GM18867 (cell line): ENCODE data around the gene FANK1.

Experiments used
- ATAC-seq: cut with Tn5 transposase; IDR thresholded peaks from one replicate; pipeline ENCODE4 v1.9.1; 2021; ENCODE audit warnings: mild to moderate bottlenecking, moderate library complexity; ENCODE audit not compliant: unreplicated experiment

Gene FANK1

DNA sequence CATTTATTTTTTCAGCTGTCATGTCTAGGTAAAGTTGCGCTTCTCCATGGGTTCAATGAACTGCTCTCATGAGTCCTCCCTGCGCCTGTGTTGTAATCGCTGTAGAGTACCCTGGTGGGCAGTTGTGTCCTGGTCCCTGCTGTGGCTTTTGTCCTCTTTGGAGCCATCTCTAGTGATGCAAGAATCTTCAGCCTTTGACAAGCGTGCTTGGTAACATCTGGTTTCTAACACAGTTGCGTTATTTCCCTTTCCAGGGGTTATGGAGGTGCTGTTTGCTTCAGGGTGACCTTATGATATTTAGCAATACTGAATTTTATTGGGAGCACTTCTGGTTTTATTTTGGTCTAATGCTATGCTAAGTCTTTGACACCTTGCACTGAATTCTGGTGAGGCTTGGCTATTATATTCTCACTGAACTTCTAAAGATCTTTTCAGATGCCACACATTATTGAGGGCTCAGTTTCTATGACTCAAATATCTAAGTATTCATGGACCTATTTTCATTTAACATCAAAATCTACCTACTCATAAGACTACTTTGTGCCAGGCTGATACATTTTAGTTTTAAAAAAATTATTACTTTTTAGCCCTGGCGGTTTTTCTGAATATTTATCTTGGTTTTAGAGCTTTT lies 88.6 kb downstream of the FANK1 start:
- ATAC-seq = no peak

DNA sequence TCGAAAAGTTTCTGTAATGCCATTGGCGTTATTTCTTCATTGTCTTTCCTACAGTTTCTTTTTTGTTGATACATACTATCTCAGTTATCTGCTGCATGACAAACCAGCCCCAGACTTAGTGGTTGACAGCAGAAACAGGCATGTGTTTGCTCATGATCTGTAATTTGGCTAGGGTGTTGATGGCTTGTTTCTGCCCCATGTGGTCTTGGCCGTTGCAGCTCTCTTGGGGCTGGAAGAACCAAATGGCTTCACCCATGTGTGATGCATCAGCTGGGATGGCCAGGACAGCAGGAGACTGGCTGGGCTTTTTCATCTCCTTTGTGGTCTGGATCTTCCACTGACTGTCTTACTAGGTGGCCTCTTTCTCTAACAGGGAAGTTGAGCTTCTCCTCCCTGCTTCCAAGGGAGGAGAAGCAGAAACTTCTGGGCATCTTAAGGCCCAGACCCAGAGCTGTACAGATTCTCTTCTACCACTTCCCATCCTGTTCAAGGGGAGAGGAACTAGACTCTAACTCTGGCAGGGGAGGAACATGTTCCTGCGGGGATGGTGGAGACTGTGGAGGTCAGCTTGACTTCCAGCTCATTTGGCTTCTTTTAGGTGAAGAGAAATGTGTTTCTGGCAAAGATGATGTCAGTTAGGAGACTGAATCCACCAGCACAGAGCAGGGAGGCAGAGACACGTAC lies 89.3 kb downstream of the FANK1 start:
- ATAC-seq = no peak

DNA sequence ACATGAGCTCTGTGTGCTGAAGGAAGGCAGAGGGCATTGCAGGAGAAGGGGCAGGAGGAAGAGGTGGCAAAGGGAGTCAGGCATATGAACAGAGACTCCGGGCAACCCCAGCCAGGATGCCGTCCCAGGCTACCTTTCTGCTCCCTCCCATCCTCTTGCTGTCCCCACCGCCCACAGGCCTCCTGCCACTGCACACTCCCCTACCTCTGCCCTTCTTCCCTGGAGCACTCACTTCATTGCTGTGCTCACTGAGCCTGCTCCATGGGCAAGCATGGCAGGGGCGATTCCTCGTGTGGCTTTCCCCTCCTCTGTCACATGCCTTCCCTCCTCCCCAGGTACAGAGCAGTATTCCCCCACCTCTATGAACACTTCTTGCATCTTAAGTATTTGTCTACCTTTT lies 93.4 kb downstream of the FANK1 start:
- no peak for ATAC-seq

DNA sequence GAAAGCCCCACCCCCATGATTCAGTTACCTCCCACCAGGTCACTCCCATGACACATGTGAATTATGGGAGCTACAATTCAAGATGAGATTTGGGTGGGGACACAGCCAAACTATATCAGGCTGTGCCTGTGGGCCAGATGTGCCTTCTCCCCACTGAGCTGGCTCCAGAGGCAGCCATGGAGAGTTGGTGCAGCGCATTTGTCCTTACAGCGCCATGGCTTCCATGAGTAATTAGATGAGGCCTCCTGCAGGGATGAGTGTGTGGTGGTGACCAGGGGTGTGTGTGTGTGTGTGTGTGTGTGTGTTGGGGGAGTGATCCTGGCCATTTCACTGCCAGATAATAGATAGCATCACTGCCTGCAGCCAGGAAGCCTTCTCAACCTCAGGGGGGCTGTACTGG lies 94.6 kb downstream of the FANK1 start:
- no peak for ATAC-seq

DNA sequence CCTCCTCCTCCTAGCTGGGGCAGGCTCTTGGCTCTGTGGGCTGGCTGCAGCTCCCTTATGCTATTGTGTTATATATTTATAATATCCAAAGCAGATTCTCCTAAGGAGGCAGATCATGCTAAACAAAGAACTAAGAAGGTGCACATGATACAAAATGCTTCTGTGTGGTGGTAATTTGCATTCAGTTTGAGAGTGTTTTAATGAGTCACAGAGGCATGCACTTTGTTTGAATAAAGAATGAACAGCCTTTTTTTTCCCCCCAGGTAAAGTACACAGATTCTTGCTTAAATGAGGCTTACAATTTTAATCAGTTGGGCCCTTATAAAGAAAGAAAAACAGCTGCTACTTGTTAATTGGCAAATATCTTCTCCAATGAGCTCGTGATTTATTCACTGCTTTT lies 95.0 kb downstream of the FANK1 start:
- no peak for ATAC-seq

DNA sequence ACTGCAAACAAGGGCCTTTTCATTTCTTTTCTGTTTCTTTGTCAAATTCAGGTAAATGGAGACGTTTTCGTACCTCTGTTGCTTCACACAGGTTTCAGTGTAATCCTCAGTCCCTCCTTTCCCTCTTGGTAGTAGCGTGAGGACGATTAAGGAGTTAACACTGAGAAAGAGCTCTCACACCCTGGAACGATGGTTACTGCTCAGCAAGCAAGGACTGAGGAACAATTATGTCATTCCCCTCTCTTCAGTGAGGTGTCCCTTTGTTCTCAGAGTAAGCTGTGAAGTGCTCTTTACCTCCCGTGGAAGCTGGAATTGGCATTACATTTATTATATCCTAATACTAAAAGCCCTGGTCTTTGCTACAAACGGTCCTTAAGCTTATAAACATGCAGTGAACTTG lies 95.9 kb downstream of the FANK1 start:
- no peak for ATAC-seq

DNA sequence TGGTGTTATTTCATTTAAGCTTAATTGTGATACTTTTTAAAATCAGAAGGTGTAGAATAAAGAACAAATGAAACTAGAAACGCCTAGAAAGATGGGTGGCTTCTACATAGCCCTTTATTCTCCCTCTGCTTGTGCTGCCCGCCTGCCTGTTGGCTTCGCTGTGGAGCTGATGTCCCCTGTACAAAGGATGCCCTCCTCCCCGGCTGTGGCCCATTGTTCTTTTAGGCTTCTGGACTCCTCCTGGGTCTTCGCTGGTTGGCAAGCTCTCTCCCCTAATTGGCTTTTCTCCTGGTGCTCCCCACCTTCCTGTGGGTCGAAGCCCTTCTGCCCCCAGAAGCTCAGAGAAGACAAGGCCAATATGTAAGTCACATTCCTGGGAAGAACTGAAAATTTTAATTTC lies 98.2 kb downstream of the FANK1 start:
- no peak for ATAC-seq

DNA sequence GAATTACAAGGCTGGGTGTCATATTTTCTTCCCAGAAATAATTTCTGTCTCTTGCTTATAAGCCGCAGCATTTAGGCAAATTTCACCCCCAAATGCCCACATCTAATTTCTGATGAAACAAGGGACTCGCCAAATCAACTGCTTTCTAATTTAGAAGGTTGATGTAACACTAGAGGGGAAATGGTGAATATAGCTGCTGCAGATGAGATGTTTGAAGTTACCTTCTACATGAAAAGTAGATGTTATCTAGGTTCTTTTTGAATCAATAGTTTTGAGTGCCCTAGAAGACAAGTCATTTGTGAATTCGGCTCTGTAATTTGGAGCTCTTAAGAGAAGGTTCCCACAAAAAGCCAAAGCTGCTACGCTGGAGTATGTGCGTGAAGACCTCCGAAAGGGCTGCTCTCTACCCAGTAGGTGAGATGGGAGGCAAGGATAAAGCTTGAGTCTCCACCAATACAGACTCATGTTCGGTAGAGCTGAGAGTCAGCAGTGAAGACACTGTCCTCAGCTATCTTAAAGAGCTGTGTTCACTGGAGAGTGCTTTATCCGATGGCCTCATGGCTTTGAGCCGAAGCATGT lies 99.5 kb downstream of the FANK1 start:
- no peak for ATAC-seq

DNA sequence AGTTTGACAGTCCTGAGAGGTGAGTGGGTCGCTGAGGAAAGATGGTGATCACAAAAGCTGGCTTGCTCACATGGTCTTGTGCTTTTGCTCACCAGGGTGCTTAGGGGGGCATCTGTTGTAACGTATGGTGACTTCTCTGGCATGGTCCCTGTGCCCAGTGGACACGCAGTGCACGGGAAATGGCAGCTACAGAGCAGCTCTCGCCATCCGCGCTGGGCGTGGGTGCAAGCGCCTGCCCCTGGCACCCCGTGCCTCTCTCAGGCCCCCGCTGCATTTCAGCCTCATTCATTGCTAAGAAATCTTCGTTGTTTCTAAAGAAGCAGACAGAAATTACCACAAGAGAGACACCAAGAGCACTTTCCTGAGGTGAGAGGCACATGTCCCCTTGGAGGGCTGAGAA lies 101.2 kb downstream of the FANK1 start:
- ATAC-seq = no peak

DNA sequence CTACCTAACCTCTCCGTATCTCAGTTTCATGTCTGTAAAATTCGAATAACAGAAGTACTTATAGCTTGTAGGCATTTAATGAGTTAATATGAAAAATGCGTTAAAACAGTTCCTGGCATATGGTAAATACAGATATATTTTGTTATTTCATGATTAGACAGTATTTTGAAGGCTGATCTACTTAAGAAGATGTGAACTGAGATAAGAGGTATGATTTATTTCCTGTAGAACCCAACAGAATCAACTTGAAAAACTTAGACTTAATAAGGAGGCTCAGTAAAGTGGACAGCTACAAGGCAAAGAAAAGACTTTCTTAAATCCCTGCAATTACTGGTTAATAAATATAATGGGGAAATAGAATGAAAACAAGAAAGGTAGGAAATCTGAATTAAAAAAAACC lies 103.3 kb downstream of the FANK1 start:
- no peak for ATAC-seq

DNA sequence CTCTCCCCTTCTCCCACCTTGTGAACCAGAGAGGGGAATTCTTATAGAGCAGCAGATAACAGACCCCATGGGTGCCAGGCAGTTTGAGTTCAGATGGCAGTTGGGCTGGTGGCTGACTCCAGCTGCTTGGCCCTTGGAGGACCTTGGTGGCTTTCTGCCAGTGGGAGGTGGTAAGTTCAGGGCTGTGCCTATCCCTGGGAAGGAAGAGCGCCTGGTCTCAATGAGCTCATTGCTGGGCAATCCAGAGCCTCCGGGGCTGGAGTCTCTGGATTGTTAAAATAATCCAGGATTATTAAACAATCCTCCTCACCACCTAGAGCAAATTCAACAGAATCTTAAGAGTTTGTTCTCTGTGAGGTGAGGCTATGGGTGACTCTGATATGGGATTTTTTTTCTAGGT lies 105.2 kb downstream of the FANK1 start:
- no peak for ATAC-seq

DNA sequence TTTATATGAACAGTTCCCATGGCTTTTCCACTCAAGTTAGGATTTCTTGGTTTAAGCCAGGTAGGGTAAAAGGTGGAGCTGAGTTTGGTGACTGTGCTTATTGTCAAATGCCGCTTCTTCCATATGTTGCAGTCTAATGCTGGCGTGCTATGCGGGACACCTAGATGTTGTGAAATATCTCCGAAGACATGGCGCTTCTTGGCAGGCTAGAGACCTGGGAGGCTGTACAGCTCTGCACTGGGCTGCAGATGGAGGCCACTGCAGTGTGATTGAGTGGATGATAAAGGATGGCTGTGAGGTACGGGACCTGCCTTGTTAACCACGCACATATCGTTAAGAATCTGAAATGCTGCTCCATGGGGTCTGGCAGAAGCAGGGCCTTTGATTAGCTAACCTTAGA lies 108.4 kb downstream of the FANK1 start:
- no peak for ATAC-seq

DNA sequence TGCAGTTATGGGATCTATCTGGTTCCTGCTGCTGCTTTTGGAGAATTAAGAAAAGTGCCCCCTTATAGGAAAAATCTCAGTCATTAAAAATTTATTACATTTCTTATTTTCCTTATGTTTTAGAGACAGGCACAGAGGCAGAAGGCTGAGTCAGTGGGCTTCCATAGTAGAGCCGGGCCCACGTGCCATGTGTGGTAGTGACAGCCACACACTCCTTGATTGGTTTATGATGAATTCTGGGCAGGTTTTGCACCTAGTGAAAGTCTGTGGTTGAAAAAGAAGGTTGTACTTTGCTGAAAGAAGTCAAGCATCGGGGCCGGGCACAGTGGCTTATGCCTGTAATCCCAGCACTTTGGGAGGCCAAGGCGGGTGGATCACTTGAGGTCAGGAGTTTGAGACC lies 109.9 kb downstream of the FANK1 start:
- ATAC-seq = no peak

DNA sequence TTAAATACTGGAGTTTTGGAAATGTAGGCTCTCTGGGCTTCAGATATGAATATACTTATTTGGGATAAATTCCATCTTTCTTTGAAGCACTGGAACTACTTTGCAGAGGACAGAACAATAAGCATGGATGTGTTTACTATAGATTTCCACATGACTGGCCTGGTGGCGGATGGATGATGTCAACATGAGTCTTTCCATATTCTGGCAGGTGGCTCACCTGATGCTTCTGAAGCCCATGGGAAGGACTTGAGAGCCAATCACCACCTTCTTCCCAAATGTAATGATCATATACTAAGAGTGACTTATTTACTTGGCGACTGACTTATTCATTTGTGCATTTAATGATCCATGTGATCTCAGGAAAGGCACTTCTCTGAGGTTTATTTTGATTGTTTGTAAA lies 110.5 kb downstream of the FANK1 start:
- ATAC-seq = no peak

DNA sequence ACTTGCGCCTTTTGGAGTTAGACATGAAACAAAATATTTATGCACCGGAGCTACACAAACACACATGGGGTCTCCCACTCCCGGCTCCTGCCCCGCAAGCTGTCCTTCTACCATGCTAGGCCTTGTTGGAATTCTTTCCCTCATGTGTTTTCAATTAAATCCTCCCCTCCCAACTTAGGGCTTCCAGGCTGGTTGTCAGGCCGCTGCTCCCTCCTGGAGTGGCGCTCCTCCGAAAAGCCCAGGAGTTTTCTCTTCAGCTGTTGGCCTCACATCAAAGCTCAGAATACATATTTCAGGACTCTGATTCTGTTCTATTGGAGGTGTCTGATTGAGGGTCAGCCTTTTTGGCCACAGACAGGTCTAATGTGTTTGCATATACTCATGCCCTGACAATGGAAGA lies 113.3 kb downstream of the FANK1 start:
- no peak for ATAC-seq

DNA sequence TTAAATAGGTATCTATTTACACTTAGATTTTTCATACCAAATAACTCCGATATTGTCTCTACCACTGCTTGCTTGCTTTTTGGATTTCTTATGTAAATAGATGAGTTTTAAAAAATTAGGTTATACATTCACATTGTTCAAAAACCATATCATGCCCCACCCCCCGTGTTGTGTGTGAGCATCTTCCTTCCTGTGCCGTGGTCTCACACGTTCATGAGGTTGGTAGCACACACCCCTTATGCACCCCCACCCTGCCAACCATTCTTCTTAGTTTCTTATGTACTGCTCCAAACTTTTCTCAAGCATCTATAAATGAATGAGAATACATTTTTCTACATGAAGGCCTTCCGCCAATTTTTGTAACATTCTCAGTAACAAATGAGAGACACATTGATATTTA lies 115.6 kb downstream of the FANK1 start:
- no peak for ATAC-seq

DNA sequence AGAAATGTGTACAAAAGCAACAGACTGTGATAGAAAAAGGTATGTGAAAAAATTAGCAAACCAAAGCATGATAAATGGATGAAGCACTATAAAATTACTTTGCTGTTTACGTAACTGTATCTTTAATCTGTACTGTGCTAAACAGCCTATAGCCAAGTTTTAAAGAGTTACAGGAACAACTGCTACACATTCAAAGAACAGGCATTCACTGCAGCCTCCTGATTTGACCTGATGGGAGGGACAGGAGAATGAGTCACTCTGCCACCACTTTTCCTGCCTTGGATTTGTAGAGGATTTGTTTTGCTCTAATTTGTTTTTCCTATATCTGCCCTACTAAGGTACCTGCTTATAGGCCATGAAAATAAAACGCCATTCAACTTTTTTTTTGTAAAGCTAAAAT lies 116.1 kb downstream of the FANK1 start:
- ATAC-seq = no peak

DNA sequence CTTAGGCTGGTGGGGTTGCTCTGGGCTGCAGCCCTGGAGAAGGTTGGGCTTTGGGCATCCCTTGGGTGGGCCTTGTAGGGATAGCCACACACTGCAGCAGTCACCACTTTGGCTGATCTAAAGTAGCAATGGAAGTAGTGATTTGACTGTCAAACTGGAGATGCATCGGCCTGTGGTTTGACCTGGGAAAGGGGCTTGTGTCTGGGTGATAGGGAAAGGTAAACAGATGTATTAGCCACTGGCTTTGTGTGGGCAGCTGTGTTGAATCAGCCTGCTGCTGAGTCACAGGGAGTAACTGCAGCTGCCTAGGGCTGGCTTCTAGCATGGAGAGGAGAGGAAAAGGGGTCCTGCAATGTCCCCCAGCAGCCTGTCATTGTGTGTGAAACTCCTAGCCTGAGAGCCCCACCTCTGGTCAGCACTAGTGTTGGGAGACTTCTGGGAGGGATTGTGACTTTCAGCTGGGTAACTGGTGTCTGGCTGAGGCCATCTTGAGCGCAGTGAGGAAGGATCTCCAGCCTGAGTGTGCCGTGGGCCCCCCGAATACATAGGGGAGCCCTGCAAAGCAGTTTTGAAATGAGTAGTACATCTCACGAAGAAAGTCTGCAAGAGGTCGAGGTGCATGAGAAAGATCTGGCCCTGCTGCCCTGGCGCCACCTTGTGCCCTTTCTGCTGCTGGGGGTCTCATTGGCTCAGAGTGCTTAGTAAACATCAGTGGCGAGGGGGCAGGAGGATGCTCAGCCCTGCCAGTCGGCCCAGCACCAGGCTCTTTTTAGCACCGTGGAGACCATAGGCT lies 117.3 kb downstream of the FANK1 start:
- peak; percentile 41 for ATAC-seq

DNA sequence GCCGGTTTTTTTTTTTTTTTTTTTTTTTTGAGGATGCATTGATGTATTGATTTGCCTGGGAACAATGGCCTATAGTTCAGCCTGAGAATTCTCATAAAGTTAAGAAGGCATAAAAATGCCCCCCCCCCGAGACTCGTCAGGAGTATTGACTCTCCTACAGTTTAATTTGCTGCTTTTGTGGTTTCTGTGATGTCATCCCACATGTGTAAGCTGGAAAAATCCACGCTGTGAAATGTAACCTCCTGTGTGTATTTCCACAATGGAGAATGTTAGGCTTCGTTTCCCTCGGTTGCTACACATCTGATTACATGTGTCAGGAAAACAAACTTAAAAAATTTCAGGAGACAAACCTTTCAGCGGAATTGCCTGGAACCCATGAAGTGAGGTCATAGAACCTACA lies 117.9 kb downstream of the FANK1 start:
- no peak for ATAC-seq

DNA sequence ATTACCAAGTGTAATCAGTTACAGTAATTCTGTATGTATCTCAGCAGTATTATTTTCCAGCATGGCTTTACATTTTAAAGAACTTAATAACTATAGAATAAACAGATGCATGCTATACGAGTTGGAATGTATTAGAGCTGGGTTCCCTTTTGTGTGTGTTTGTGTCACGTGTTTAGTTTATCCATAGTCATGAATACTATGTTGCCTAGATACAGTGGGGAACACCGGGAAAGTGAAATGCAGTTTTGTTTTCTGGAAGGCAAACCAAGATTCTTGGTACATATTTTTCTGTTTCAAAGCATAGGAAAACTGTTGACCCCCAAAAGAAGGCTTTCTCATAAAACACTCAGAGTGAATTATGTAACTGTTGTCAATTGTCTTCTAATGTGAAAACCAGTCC lies 119.0 kb downstream of the FANK1 start:
- ATAC-seq = no peak

DNA sequence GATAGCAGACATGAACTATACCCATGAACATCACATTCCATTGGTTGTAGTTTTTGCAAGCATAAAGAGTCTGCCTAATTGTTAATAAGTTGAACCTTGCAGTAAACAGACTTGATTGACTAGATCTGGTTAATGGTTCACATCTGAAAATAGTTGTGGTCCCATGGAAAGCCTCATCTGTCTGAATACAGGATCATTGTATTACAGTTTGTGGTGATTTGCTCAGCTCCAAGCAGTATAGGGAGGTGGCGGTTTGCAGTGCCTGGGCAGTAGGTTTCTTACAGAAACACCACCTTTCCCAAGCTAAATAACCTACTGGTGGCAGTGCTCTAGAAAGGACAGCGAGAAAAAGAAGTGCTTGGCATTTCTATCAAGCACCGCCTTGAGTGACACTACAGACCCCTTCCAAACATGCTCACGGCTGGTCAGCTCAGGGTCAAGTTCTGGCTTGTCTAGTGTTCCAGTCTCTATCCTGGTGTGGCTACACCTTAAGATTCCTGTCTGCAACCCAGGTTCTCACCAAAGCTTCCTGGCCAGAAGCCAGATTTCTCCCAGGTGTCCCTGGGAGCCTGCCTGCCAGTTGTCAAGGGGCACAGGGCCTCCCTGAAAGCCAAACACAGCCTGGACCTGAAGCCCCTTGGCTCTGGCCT lies 119.9 kb downstream of the FANK1 start:
- ATAC-seq = no peak
